Retinal pigment epithelial cell (primary cell): ENCODE measurements around the gene PPFIA2.

Experiments
- DNase-seq: peaks from one replicate; pipeline ENCODE4 v3.0.0-alpha.2; 2010; ENCODE audit warnings: low read depth
- H3K4me3 ChIP-seq: 2 replicates; pipeline ENCODE4 v1.5.1; 2011; ENCODE audit warnings: mild to moderate bottlenecking, low read length, control low read depth, moderate library complexity
- CTCF ChIP-seq: conservative IDR thresholded peaks from 2 replicates; pipeline ENCODE4 v1.5.1; 2011; ENCODE audit warnings: low read depth, low read length, control low read depth, inconsistent platforms

PPFIA2 gene

GRCh38 chr12:81465191-81465590, 294.0 kb downstream of the PPFIA2 start:
- no peak for DNase-seq
- no peak overlapping the region for H3K4me3 ChIP-seq
- TF ChIP-seq CTCF: no peak

- no peak for DNase-seq
- H3K4me3 ChIP-seq: no peak overlapping the region
- TF ChIP-seq CTCF: peak; percentile 13
Measured at GRCh38 chr12:81461163-81461562, 298.0 kb downstream of the PPFIA2 start.

- DNase-seq: peak; percentile 34
- peak; percentile 76 for TF ChIP-seq CTCF
Measured at GRCh38 chr12:81450920-81451739, 308.0 kb downstream of the PPFIA2 start.

GRCh38 chr12:81441629-81442028, 317.5 kb downstream of the PPFIA2 start:
- no peak for DNase-seq
- TF ChIP-seq CTCF: no peak

More at GRCh38 chr12:81450920-81451739, 308.0 kb downstream of the PPFIA2 start:
- H3K4me3 ChIP-seq: no peak overlapping the region

GRCh38 chr12:81440001-81440400, 319.1 kb downstream of the PPFIA2 start:
- no peak for DNase-seq
- TF ChIP-seq CTCF: no peak
- H3K4me3 ChIP-seq: no peak overlapping the region

More at GRCh38 chr12:81441629-81442028, 317.5 kb downstream of the PPFIA2 start:
- H3K4me3 ChIP-seq: no peak overlapping the region

GRCh38 chr12:81439344-81439743, 319.8 kb downstream of the PPFIA2 start:
- H3K4me3 ChIP-seq: no peak overlapping the region
- TF ChIP-seq CTCF: no peak
- DNase-seq: no peak

- no peak for TF ChIP-seq CTCF
- DNase-seq: no peak
- H3K4me3 ChIP-seq: no peak overlapping the region
Measured at GRCh38 chr12:81417056-81417455, 342.1 kb downstream of the PPFIA2 start.
